K562 (cell line): ENCODE measurements around the gene POLR3A. TPM values are rescaled to one million over a fixed set of nuclear protein-coding genes. Genes with fewer than 3 reads are reported as not detected.

ENCODE experiments used
- BRD9 ChIP-seq: fragments of 450-650 bp; IDR thresholded peaks from 2 replicates; pipeline ENCODE4 v1.6.1; 2018; ENCODE audit warnings: low read depth; ENCODE audit not compliant: partially characterized antibody
- C11orf30 ChIP-seq: fragments of 450-650 bp; IDR thresholded peaks from 2 replicates; pipeline ENCODE4 v1.6.1; 2016; ENCODE audit warnings: low read depth, mild to moderate bottlenecking
- GATAD2A ChIP-seq: fragments of 450-650 bp; IDR thresholded peaks from 2 replicates; pipeline ENCODE4 v1.6.1; 2017
- HMG20B ChIP-seq: fragments of 250-450 bp; sonication (Bioruptor Pico); IDR thresholded peaks from 2 replicates; pipeline ENCODE4 v1.5.0; 2021; ENCODE audit warnings: mild to moderate bottlenecking
- HNRNPUL1 ChIP-seq: fragments of 200-400 bp; formaldehyde crosslinking; IDR thresholded peaks from 2 replicates; pipeline ENCODE4 v1.6.1; 2017; ENCODE audit warnings: low read length
- NEUROD1 ChIP-seq: fragments of 150-350 bp; IDR thresholded peaks from 2 replicates; pipeline ENCODE4 v1.6.1; 2014; ENCODE audit warnings: borderline replicate concordance, low read length, low read depth; ENCODE audit not compliant: partially characterized antibody
- NFIC ChIP-seq: fragments of 450-650 bp; IDR thresholded peaks from 2 replicates; pipeline ENCODE4 v1.6.1; 2017; ENCODE audit warnings: mild to moderate bottlenecking, inconsistent platforms
- NUFIP1 ChIP-seq: fragments of 450-650 bp; IDR thresholded peaks from 2 replicates; pipeline ENCODE4 v1.6.1; 2018; ENCODE audit not compliant: partially characterized antibody
- PHTF2 ChIP-seq: fragments of 250-450 bp; sonication (Bioruptor Pico); IDR thresholded peaks from 2 replicates; pipeline ENCODE4 v1.5.0; 2021; ENCODE audit warnings: mild to moderate bottlenecking
- RHOXF2B ChIP-seq: fragments of 250-450 bp; sonication (Bioruptor Pico); conservative IDR thresholded peaks from 2 replicates; pipeline ENCODE4 v1.5.1; 2021
- SP1 ChIP-seq: sonication (generic); formaldehyde crosslinking; IDR thresholded peaks from 2 replicates; pipeline ENCODE4 v1.8.1; 2022; ENCODE audit warnings: mild to moderate bottlenecking, missing genetic modification reagents
- TAL1 ChIP-seq: fragments of 450-650 bp; IDR thresholded peaks from 2 replicates; pipeline ENCODE4 v1.6.1; 2016; ENCODE audit warnings: mild to moderate bottlenecking
- TCFL5 ChIP-seq: fragments of 250-450 bp; sonication (Bioruptor Pico); conservative IDR thresholded peaks from 2 replicates; pipeline ENCODE4 v1.6.1; 2021; ENCODE audit warnings: mild to moderate bottlenecking, moderate library complexity, matching md5 sums
- ZFX ChIP-seq: sonication (generic); formaldehyde crosslinking; IDR thresholded peaks from 2 replicates; pipeline ENCODE4 v1.8.0; 2022; ENCODE audit warnings: mild to moderate bottlenecking, missing genetic modification reagents, moderate library complexity
- ZNF23 ChIP-seq: fragments of 250-450 bp; sonication (Bioruptor Pico); IDR thresholded peaks from 2 replicates; pipeline ENCODE4 v1.4.0; 2020; ENCODE audit warnings: mild to moderate bottlenecking
- ZNF282 ChIP-seq: sonication (generic); formaldehyde crosslinking; IDR thresholded peaks from 2 replicates; pipeline ENCODE4 v1.8.1; 2023; ENCODE audit warnings: missing genetic modification reagents
- ZNF75A ChIP-seq: fragments of 450-650 bp; formaldehyde crosslinking; IDR thresholded peaks from 2 replicates; pipeline ENCODE4 v1.4.0; 2020; ENCODE audit warnings: mild to moderate bottlenecking
- polyA plus RNA-seq, 8 experiments: library from polyadenylated mRNA; depleted of rRNA in 4 of 8; stranded (reverse) in 5 of 8; unstranded in 3 of 8; fragments of >200 nt; fragmentation: Nextera tagmentation in 2 of 8; fragmentation: Illumina TruSeq in 1 of 8; extraction: Ambion mirVana in 2 of 8; extraction: Trizol in 1 of 8; gene quantifications; 2 replicates each; pipeline versions ENCODE4 v1.2.1 to v1.2.3, GENCODE V29; 2011 to 2014; ENCODE audit warnings: inconsistent platforms in 1 of 8, missing spikeins in 1 of 8
- total RNA-seq, 7 experiments: library from RNA; depleted of rRNA in 6 of 7; stranded (reverse); fragments of >200 nt in 6 of 7; fragmentation: Illumina TruSeq in 2 of 7; extraction: Trizol in 2 of 7; gene quantifications; 2 replicates each; pipeline versions ENCODE4 v1.2.1 to v1.2.3, GENCODE V29; 2011 to 2021; ENCODE audit warnings: low replicate concordance in 1 of 7
- TF ChIP-seq, protein P1 (sequence below): fragments of 450-650 bp; IDR thresholded peaks from 2 replicates; pipeline ENCODE4 v1.6.1; 2014; ENCODE audit warnings: low read depth, mild to moderate bottlenecking, moderate library complexity, borderline replicate concordance
- TF ChIP-seq, protein P2 (sequence below): sonication (generic); formaldehyde crosslinking; IDR thresholded peaks from 2 replicates; pipeline ENCODE4 v1.8.0; 2022; ENCODE audit warnings: mild to moderate bottlenecking, missing genetic modification reagents, borderline replicate concordance
- TF ChIP-seq, protein P3 (sequence below): fragments of 450-650 bp; IDR thresholded peaks from 2 replicates; pipeline ENCODE4 v1.7.0; 2016; ENCODE audit warnings: borderline replicate concordance
- TF ChIP-seq, protein P4 (sequence below): sonication (generic); formaldehyde crosslinking; IDR thresholded peaks from 2 replicates; pipeline ENCODE4 v1.5.0; 2020; ENCODE audit warnings: missing genetic modification reagents
- TF ChIP-seq, protein P5 (sequence below): fragments of 250-450 bp; sonication (Bioruptor Pico); IDR thresholded peaks from 2 replicates; pipeline ENCODE4 v1.4.0; 2020

POLR3A gene
- total and polyA plus RNA-seq, 9 of the 15 experiments (the other 6 are each of a cell fraction or from before 2014, with no cell fraction given): 14.9 to 37.0 (median 26.7) TPM

DNA sequence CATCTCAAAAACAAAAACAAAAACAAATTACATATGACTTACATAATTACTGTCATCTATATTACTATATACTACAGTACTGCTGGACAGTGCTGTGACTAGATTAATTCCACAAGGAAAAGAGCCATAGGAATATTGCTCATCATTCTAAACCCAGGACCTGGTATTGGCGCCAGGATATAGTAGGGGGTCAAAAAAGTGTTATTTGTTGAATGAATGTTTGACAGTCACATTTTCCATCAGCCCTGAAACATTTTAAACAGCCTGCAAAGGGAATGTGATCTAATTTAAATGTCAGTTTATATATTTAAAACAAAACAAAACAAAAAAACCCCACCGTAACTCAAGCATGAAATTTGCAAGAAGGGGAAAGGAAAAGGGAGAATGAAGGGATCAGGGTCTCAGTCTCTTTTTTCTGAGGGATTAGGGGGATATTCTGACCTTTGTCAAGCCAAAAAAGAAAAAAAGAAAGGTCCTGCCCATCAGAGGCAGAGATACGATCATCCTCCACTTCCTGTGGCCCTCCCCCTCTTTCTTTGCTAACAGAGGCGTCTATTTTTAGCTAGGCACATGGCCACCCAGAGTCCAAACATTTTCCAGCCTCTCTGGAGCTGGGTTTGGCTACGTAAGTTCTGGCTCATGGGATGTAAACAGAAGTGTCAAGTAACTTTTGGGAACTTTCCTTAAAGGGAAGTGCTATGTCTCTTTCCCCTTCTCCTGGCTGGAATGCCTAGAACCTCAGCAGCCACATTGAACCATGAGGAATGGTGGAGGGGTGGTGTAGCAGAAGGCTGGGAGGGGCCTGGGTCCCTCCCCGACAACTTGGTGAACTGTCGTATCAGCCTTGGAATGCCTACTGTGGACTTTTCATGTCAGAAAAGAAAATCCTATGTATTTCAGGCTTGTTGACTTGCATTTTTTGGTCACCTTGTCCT, 58.2 kb downstream of the POLR3A start (continued):
- TF ChIP-seq, protein P1, sequence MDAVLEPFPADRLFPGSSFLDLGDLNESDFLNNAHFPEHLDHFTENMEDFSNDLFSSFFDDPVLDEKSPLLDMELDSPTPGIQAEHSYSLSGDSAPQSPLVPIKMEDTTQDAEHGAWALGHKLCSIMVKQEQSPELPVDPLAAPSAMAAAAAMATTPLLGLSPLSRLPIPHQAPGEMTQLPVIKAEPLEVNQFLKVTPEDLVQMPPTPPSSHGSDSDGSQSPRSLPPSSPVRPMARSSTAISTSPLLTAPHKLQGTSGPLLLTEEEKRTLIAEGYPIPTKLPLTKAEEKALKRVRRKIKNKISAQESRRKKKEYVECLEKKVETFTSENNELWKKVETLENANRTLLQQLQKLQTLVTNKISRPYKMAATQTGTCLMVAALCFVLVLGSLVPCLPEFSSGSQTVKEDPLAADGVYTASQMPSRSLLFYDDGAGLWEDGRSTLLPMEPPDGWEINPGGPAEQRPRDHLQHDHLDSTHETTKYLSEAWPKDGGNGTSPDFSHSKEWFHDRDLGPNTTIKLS: 0 out of 2 replicates have a peak, but pooled peaks have one; percentile 32
- TF ChIP-seq HMG20B (CRISPR knock-in tag): no peak
- TF ChIP-seq, protein P2, sequence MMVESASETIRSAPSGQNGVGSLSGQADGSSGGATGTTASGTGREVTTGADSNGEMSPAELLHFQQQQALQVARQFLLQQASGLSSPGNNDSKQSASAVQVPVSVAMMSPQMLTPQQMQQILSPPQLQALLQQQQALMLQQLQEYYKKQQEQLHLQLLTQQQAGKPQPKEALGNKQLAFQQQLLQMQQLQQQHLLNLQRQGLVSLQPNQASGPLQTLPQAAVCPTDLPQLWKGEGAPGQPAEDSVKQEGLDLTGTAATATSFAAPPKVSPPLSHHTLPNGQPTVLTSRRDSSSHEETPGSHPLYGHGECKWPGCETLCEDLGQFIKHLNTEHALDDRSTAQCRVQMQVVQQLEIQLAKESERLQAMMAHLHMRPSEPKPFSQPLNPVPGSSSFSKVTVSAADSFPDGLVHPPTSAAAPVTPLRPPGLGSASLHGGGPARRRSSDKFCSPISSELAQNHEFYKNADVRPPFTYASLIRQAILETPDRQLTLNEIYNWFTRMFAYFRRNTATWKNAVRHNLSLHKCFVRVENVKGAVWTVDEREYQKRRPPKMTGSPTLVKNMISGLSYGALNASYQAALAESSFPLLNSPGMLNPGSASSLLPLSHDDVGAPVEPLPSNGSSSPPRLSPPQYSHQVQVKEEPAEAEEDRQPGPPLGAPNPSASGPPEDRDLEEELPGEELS (CRISPR knock-in tag): no peak
- TF ChIP-seq GATAD2A: peak; percentile 78; the same call in 1 of the 2 replicates
- no peak for TF ChIP-seq ZNF75A
- TF ChIP-seq, protein P3, sequence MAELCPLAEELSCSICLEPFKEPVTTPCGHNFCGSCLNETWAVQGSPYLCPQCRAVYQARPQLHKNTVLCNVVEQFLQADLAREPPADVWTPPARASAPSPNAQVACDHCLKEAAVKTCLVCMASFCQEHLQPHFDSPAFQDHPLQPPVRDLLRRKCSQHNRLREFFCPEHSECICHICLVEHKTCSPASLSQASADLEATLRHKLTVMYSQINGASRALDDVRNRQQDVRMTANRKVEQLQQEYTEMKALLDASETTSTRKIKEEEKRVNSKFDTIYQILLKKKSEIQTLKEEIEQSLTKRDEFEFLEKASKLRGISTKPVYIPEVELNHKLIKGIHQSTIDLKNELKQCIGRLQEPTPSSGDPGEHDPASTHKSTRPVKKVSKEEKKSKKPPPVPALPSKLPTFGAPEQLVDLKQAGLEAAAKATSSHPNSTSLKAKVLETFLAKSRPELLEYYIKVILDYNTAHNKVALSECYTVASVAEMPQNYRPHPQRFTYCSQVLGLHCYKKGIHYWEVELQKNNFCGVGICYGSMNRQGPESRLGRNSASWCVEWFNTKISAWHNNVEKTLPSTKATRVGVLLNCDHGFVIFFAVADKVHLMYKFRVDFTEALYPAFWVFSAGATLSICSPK: no peak
- TF ChIP-seq, protein P4, sequence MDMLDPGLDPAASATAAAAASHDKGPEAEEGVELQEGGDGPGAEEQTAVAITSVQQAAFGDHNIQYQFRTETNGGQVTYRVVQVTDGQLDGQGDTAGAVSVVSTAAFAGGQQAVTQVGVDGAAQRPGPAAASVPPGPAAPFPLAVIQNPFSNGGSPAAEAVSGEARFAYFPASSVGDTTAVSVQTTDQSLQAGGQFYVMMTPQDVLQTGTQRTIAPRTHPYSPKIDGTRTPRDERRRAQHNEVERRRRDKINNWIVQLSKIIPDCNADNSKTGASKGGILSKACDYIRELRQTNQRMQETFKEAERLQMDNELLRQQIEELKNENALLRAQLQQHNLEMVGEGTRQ: peak; percentile 47; the same call in 1 of the 2 replicates
- no peak; the same call in 1 of the 2 replicates for TF ChIP-seq NFIC
- 0 out of 2 replicates have a peak, but pooled peaks have one; percentile 20 for TF ChIP-seq RHOXF2B
- TF ChIP-seq ZFX (CRISPR knock-in tag): no peak
- peak; percentile 39 for TF ChIP-seq TAL1
- no peak for TF ChIP-seq PHTF2 (CRISPR knock-in tag)
- TF ChIP-seq SP1 (CRISPR knock-in tag): no peak
- TF ChIP-seq C11orf30: no peak
- TF ChIP-seq TCFL5 (CRISPR knock-in tag): no peak
- TF ChIP-seq HNRNPUL1: no peak
- peak; percentile 24 for TF ChIP-seq NEUROD1
- TF ChIP-seq, protein P5, sequence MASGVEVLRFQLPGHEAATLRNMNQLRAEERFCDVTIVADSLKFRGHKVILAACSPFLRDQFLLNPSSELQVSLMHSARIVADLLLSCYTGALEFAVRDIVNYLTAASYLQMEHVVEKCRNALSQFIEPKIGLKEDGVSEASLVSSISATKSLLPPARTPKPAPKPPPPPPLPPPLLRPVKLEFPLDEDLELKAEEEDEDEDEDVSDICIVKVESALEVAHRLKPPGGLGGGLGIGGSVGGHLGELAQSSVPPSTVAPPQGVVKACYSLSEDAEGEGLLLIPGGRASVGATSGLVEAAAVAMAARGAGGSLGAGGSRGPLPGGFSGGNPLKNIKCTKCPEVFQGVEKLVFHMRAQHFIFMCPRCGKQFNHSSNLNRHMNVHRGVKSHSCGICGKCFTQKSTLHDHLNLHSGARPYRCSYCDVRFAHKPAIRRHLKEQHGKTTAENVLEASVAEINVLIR: no peak
- TF ChIP-seq BRD9: peak; percentile 82
- peak; percentile 37 for TF ChIP-seq NUFIP1
- no peak for TF ChIP-seq ZNF23 (CRISPR knock-in tag)
- no peak for TF ChIP-seq ZNF282 (CRISPR knock-in tag)
